Esophagus squamous epithelium (tissue), 4 donors: Measurements from ENCODE around the gene CACNA1B.

Experiments used
- POLR2A ChIP-seq, 4 donors: fragments of 450-650 bp; IDR thresholded peaks; one replicate each; pipeline ENCODE4 v1.6.1; 2017; ENCODE audit warnings: antibody characterized with exemption in 4 of 4, mild to moderate bottlenecking in 4 of 4, moderate library complexity in 3 of 4
- TF ChIP-seq, protein P1 (sequence below), 6 experiments: fragments of 450-650 bp in 4 of 6; fragments of 200-600 bp in 2 of 6; sonication (generic) in 2 of 6; IDR thresholded peaks; one replicate each; pipeline ENCODE4 v1.5.1; 2016 to 2019; ENCODE audit warnings: antibody characterized with exemption in 6 of 6, mild to moderate bottlenecking in 4 of 6, moderate library complexity in 4 of 6

GRCh38 chr9:138080979-138081378, 203.4 kb downstream of the CACNA1B start:
- TF ChIP-seq, protein P1, sequence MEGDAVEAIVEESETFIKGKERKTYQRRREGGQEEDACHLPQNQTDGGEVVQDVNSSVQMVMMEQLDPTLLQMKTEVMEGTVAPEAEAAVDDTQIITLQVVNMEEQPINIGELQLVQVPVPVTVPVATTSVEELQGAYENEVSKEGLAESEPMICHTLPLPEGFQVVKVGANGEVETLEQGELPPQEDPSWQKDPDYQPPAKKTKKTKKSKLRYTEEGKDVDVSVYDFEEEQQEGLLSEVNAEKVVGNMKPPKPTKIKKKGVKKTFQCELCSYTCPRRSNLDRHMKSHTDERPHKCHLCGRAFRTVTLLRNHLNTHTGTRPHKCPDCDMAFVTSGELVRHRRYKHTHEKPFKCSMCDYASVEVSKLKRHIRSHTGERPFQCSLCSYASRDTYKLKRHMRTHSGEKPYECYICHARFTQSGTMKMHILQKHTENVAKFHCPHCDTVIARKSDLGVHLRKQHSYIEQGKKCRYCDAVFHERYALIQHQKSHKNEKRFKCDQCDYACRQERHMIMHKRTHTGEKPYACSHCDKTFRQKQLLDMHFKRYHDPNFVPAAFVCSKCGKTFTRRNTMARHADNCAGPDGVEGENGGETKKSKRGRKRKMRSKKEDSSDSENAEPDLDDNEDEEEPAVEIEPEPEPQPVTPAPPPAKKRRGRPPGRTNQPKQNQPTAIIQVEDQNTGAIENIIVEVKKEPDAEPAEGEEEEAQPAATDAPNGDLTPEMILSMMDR (IDR thresholded peaks at IDR 0.05): no peak
- no peak for TF ChIP-seq POLR2A (IDR thresholded peaks at IDR 0.05)
